MM.1S (cell line): ENCODE data around the gene SCP2.
A peak's percentile ranks its signal among the peaks of the same experiment; 100 is the strongest.

Experiments used
- DNase-seq: peaks from one replicate; pipeline ENCODE4 v3.0.0-alpha.2; 2015
- H2AFZ ChIP-seq: fragments of 300-600 bp; sonication (generic); 2 replicates; pipeline ENCODE4 v1.6.0; 2016; ENCODE audit warnings: antibody characterized with exemption, low read length
- H3F3A ChIP-seq: fragments of 300-600 bp; sonication (generic); 2 replicates; pipeline ENCODE4 v1.6.1; 2016; ENCODE audit warnings: mild to moderate bottlenecking, antibody characterized with exemption, low read length, moderate library complexity, mixed read lengths; ENCODE audit not compliant: insufficient read depth
- H3K27ac ChIP-seq: fragments of 300-600 bp; sonication (generic); 2 replicates; pipeline ENCODE4 v1.5.1; 2016; ENCODE audit warnings: mild to moderate bottlenecking, low read length
- H3K27me3 ChIP-seq: fragments of 300-600 bp; sonication (generic); replicated peaks from 2 replicates; pipeline ENCODE4 v1.6.0; 2016; ENCODE audit warnings: low read length; ENCODE audit not compliant: insufficient read depth
- H3K36me3 ChIP-seq: fragments of 300-600 bp; sonication (generic); replicated peaks from 2 replicates; pipeline ENCODE4 v1.6.1; 2016; ENCODE audit warnings: mild to moderate bottlenecking, low read length, mixed read lengths; ENCODE audit not compliant: insufficient read depth
- H3K4me1 ChIP-seq: fragments of 300-600 bp; sonication (generic); 2 replicates; pipeline ENCODE4 v1.6.1; 2016; ENCODE audit warnings: low read length, mixed read lengths
- H3K4me2 ChIP-seq: fragments of 300-600 bp; sonication (generic); 2 replicates; pipeline ENCODE4 v1.6.0; 2016; ENCODE audit warnings: low read depth, low read length
- H3K4me3 ChIP-seq: fragments of 300-600 bp; sonication (generic); 2 replicates; pipeline ENCODE4 v1.5.1; 2016; ENCODE audit warnings: low read length, mixed read lengths
- H3K79me2 ChIP-seq: fragments of 300-600 bp; sonication (generic); 2 replicates; pipeline ENCODE4 v1.6.1; 2016; ENCODE audit warnings: mixed run types, low read length, mixed read lengths
- H3K9ac ChIP-seq: fragments of 300-600 bp; sonication (generic); 2 replicates; pipeline ENCODE4 v1.6.1; 2016; ENCODE audit warnings: low read length, mixed read lengths
- H3K9me2 ChIP-seq: fragments of 300-600 bp; sonication (generic); replicated peaks from 2 replicates; pipeline ENCODE4 v1.6.1; 2016; ENCODE audit warnings: mild to moderate bottlenecking, low read length, mixed read lengths; ENCODE audit not compliant: insufficient read depth
- H3K9me3 ChIP-seq: fragments of 300-600 bp; sonication (generic); replicated peaks from 2 replicates; pipeline ENCODE4 v1.6.1; 2016; ENCODE audit warnings: mild to moderate bottlenecking, low read length, mixed read lengths; ENCODE audit not compliant: insufficient read depth
- H4K20me1 ChIP-seq: fragments of 300-600 bp; sonication (generic); 2 replicates; pipeline ENCODE4 v1.6.1; 2016; ENCODE audit warnings: mild to moderate bottlenecking, low read length, moderate library complexity, mixed read lengths; ENCODE audit not compliant: insufficient read depth
- CTCF ChIP-seq: fragments of 300-600 bp; sonication (generic); IDR thresholded peaks from 2 replicates; pipeline ENCODE4 v1.5.1; 2016; ENCODE audit warnings: antibody characterized with exemption, low read length, mixed read lengths
- EZH2 ChIP-seq: fragments of 300-600 bp; sonication (generic); optimal IDR thresholded peaks from 2 replicates; pipeline ENCODE3; 2017; ENCODE audit warnings: low read depth, mild to moderate bottlenecking, antibody characterized with exemption, low read length, mixed read lengths
- EZH2phosphoT487 ChIP-seq: fragments of 300-600 bp; sonication (generic); IDR thresholded peaks from 2 replicates; pipeline ENCODE4 v1.6.1; 2018; ENCODE audit warnings: antibody characterized with exemption, low read length

The SCP2 gene

GRCh38 chr1:52901384-52901783 is 25.7 kb upstream of the SCP2 start:
- TF ChIP-seq CTCF (no peak), EZH2phosphoT487 (no peak), EZH2 (no peak)
- H3K27me3 ChIP-seq = no peaks in the 10 kb centered on the region
- no peaks in the 10 kb centered on the region for H3F3A ChIP-seq
- H3K9ac ChIP-seq = no peak overlapping the region
- no peaks in the 10 kb centered on the region for H3K9me2 ChIP-seq
- H3K4me1 ChIP-seq = no peaks in the 10 kb centered on the region
- no peaks in the 10 kb centered on the region for H3K36me3 ChIP-seq
- H3K4me3 ChIP-seq = no peak overlapping the region
- no peaks in the 10 kb centered on the region for H3K9me3 ChIP-seq
- H3K27ac ChIP-seq = no peak overlapping the region
- no peaks in the 10 kb centered on the region for H3K79me2 ChIP-seq
- H4K20me1 ChIP-seq = no peaks in the 10 kb centered on the region
- H3K4me2 ChIP-seq = no peak overlapping the region
- DNase-seq = no peak
- H2AFZ ChIP-seq = no peak overlapping the region

GRCh38 chr1:52904208-52904926 is 22.7 kb upstream of the SCP2 start:
- Histone ChIP-seq H3K9me2 (no peaks in the 10 kb centered on the region), H3K79me2 (no peaks in the 10 kb centered on the region), H3K27me3 (no peaks in the 10 kb centered on the region)

GRCh38 chr1:52904927-52905698 is 22.0 kb upstream of the SCP2 start:
- no peaks in the 10 kb centered on the region for H3K27me3 ChIP-seq
- H3K27ac ChIP-seq = no peak overlapping the region
- TF ChIP-seq CTCF (peak; percentile 43), EZH2phosphoT487 (no peak), EZH2 (no peak)
- H4K20me1 ChIP-seq = no peaks in the 10 kb centered on the region
- H3K4me2 ChIP-seq = no peak overlapping the region
- H2AFZ ChIP-seq = no peak overlapping the region
- H3K4me1 ChIP-seq = no peaks in the 10 kb centered on the region
- no peaks in the 10 kb centered on the region for H3K9me3 ChIP-seq
- no peak overlapping the region for H3K9ac ChIP-seq
- DNase-seq = no peak
- H3K9me2 ChIP-seq = no peaks in the 10 kb centered on the region
- no peaks in the 10 kb centered on the region for H3K36me3 ChIP-seq
- no peak overlapping the region for H3K4me3 ChIP-seq
- no peaks in the 10 kb centered on the region for H3K79me2 ChIP-seq
- H3F3A ChIP-seq = no peaks in the 10 kb centered on the region

More at GRCh38 chr1:52904208-52904926, 22.7 kb upstream of the SCP2 start:
- no peak overlapping the region for H3K9ac ChIP-seq
- H2AFZ ChIP-seq = no peak overlapping the region
- no peaks in the 10 kb centered on the region for H3K9me3 ChIP-seq
- H3F3A ChIP-seq = no peaks in the 10 kb centered on the region
- no peaks in the 10 kb centered on the region for H3K36me3 ChIP-seq
- TF ChIP-seq EZH2phosphoT487 = no peak
- TF ChIP-seq CTCF = no peak
- TF ChIP-seq EZH2 = no peak
- H3K4me2 ChIP-seq = no peak overlapping the region
- no peak for DNase-seq
- H3K4me3 ChIP-seq = no peak overlapping the region
- no peaks in the 10 kb centered on the region for H3K4me1 ChIP-seq
- H3K27ac ChIP-seq = no peak overlapping the region
- H4K20me1 ChIP-seq = no peaks in the 10 kb centered on the region
